ENCODE data around the gene GAREM2.
"Not testable (repeated sequence)": the region's sequence is repeated elsewhere in the genome, so short reads cannot be mapped to it uniquely, and the experiment has no call there.

Gene GAREM2

GRCh38 chr2:26172871-26173775 is at the start of gene GAREM2:
GAREM2 (plus strand) TSS chr2:26173088; CDS start chr2:26173221, 133 bp downstream.
- no peak for DNase-seq (ENCODE audit: low read depth in 2 of 2)

GRCh38 chr2:26123426-26123825 is 49.5 kb upstream of the GAREM2 start:
- no peak for DNase-seq (ENCODE audit: low read depth in 2 of 2)

GRCh38 chr2:26126074-26126473 is 46.8 kb upstream of the GAREM2 start:
- DNase-seq (ENCODE audit: low read depth in 2 of 2) = no peak

- DNase-seq (ENCODE audit: low read depth in 2 of 2) = no peak
These were observed 44.7 kb upstream of the GAREM2 start for GRCh38 chr2:26128176-26128575.

GRCh38 chr2:26130763-26131162 is 42.1 kb upstream of the GAREM2 start:
- DNase-seq (ENCODE audit: low read depth in 2 of 2) = no peak

GRCh38 chr2:26136451-26136850 is 36.4 kb upstream of the GAREM2 start:
- DNase-seq (ENCODE audit: low read depth in 2 of 2) = no peak

GRCh38 chr2:26139269-26140183 is 33.4 kb upstream of the GAREM2 start:
- no peak for DNase-seq (ENCODE audit: low read depth in 2 of 2)

- DNase-seq (ENCODE audit: low read depth in 2 of 2) = no peak
These were observed 31.6 kb upstream of the GAREM2 start for GRCh38 chr2:26141145-26141769.

- no peak for DNase-seq (ENCODE audit: low read depth in 2 of 2)
These were observed 28.9 kb upstream of the GAREM2 start for GRCh38 chr2:26144031-26144430.

- peak; percentile 12 to 26 for DNase-seq (ENCODE audit: low read depth in 2 of 2)
These were observed 27.8 kb upstream of the GAREM2 start for GRCh38 chr2:26144953-26145680.

- DNase-seq (ENCODE audit: low read depth in 2 of 2) = no peak
These were observed 24.4 kb upstream of the GAREM2 start for GRCh38 chr2:26148501-26148900.

- no peak for DNase-seq (ENCODE audit: low read depth in 2 of 2)
These were observed 22.6 kb upstream of the GAREM2 start for GRCh38 chr2:26150243-26150642.

GRCh38 chr2:26157580-26157979 is 15.3 kb upstream of the GAREM2 start:
- DNase-seq (ENCODE audit: low read depth in 2 of 2) = no peak

- no peak for DNase-seq (ENCODE audit: low read depth in 2 of 2)
These were observed 11.0 kb upstream of the GAREM2 start for GRCh38 chr2:26161926-26162325.

GRCh38 chr2:26162963-26163362 is 9.9 kb upstream of the GAREM2 start:
- no peak for DNase-seq (ENCODE audit: low read depth in 2 of 2)

- DNase-seq (ENCODE audit: low read depth in 2 of 2) = no peak
These were observed 8.7 kb upstream of the GAREM2 start for GRCh38 chr2:26164231-26164630.

- DNase-seq (ENCODE audit: low read depth in 2 of 2) = no peak
These were observed 8.2 kb upstream of the GAREM2 start for GRCh38 chr2:26164641-26165211.

GRCh38 chr2:26165403-26165802 is 7.5 kb upstream of the GAREM2 start:
- no peak for DNase-seq (ENCODE audit: low read depth in 2 of 2)

- DNase-seq (ENCODE audit: low read depth in 2 of 2) = not testable (repeated sequence)
These were observed 6.3 kb upstream of the GAREM2 start for GRCh38 chr2:26166541-26166940.

- DNase-seq (ENCODE audit: low read depth in 2 of 2) = no peak
These were observed 4.1 kb upstream of the GAREM2 start for GRCh38 chr2:26168785-26169184.

GRCh38 chr2:26169226-26169625 is 3.7 kb upstream of the GAREM2 start:
- DNase-seq (ENCODE audit: low read depth in 2 of 2) = no peak

All from stimulated activated CD8-positive, alpha-beta memory T cell treated with anti-CD3 and anti-CD28 coated beads, Interleukin-15, amount 100 ng/mL, for 4 hours (primary cell).